Omental fat pad (tissue), 4 donors: ENCODE data around the gene PLCB4. TPM values are rescaled to one million over a fixed set of nuclear protein-coding genes. Genes with fewer than 3 reads are reported as not detected.

ENCODE experiments used
- ATAC-seq: fragments of 150-250 bp; one replicate; pipeline ENCODE4 v1.9.1; 2016; ENCODE audit warnings: mild to moderate bottlenecking, moderate library complexity; ENCODE audit not compliant: low FRiP score
- DNase-seq: peaks from one replicate; pipeline ENCODE4 v3.0.0-alpha.2; 2019; ENCODE audit warnings: low spot score
- total RNA-seq, 4 donors: library from RNA; depleted of rRNA; stranded (reverse); fragments of >200 nt; gene quantifications; one replicate each; pipeline ENCODE4 v1.1.0, GENCODE V29; 2016
- TF ChIP-seq, protein P1 (sequence below), 3 donors: fragments of 450-650 bp; IDR thresholded peaks; one replicate each; pipeline ENCODE4 v1.5.1; 2016 to 2017; ENCODE audit warnings: antibody characterized with exemption in 3 of 3, mild to moderate bottlenecking in 3 of 3, moderate library complexity in 2 of 3

Gene PLCB4
- total RNA-seq, 4 donors from 2014 or later: 6.6 to 18.4 (median 11.4) TPM

DNA sequence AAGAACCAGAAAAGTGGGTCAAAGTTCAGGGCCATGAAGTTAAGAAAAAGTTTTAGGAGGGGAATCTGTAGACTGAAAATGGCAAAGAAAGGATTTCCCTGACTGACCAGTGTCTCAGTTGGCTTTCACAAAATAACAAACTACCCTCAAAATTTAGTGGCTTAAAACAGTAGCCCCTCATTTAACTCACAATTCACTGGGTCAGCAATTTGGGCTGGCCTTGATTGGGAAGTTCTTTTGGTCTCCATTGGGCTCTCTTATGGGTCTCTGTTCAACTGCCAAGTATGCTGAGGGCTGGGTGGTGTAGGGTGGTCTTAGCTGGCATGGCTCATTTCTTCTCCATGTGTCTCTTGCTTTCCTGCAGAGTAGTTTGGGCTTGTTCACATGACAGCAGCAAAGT is 161.5 kb downstream of the PLCB4 start:
- no peak for DNase-seq
- ATAC-seq: no peak
- TF ChIP-seq, protein P1, sequence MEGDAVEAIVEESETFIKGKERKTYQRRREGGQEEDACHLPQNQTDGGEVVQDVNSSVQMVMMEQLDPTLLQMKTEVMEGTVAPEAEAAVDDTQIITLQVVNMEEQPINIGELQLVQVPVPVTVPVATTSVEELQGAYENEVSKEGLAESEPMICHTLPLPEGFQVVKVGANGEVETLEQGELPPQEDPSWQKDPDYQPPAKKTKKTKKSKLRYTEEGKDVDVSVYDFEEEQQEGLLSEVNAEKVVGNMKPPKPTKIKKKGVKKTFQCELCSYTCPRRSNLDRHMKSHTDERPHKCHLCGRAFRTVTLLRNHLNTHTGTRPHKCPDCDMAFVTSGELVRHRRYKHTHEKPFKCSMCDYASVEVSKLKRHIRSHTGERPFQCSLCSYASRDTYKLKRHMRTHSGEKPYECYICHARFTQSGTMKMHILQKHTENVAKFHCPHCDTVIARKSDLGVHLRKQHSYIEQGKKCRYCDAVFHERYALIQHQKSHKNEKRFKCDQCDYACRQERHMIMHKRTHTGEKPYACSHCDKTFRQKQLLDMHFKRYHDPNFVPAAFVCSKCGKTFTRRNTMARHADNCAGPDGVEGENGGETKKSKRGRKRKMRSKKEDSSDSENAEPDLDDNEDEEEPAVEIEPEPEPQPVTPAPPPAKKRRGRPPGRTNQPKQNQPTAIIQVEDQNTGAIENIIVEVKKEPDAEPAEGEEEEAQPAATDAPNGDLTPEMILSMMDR (IDR thresholded peaks at IDR 0.05): no peak

DNA sequence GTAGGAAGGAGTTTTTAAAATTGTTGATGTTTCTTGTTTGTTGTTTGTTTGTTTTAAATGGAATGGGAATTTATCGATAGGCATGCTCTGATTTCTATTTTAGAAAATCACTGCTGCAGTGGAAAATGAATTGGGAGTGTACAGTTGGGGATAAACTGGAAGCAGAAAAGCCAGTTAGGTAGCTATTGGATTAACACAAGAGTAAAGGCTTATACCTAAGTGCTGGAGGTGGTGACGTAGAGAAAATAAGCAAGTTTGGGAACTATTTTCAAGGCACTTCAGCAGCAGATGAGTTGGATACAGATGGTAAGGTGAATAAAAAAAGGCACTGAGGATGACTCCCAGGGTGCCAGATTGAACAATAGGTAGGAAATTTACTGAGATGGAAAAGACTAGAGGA is 164.9 kb downstream of the PLCB4 start:
- TF ChIP-seq, protein P1 (IDR thresholded peaks at IDR 0.05): no peak
- no peak for DNase-seq
- no peak for ATAC-seq

DNA sequence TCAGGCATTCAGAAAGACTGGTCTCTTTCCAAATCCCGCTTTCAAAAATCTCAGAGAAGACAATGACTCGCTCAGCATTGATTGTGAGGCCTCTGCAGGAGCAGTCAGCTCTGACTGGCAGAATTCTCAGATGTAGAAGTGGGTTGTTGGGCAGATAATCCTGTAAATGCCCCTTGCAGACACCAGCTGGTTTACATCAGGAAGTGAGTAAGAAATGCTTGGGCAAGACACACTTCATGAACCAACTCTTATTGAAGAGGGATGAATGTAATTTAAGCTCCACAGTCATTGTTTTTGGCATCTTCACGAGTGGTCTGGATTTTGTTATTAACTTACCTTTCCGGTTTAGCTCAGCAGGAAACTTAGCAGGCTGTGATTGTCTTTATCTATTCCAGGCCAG is 166.6 kb downstream of the PLCB4 start:
- ATAC-seq (no peak), DNase-seq (no peak)
- TF ChIP-seq, protein P1 (IDR thresholded peaks at IDR 0.05): no peak

DNA sequence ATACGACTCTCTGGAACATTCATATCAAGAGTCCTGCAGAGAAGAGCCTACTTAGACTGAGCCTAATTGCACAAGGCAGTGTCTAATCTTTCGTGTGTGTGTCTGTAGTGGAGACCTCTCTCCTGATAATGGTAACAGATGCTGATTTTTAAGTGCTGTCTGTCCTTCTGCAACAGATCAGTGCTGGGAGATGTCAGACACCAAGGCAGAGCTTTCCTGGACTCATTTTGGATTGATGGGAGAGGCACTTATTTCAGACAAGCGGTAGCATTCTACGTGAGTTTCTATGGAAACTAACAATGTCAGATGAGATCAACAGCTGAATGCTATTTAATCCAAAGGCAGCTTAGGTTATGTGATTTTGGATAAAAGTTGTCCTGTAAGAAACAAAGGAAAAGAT is 167.6 kb downstream of the PLCB4 start:
- ATAC-seq: no peak
- no peak for DNase-seq
- TF ChIP-seq, protein P1 (IDR thresholded peaks at IDR 0.05): no peak

DNA sequence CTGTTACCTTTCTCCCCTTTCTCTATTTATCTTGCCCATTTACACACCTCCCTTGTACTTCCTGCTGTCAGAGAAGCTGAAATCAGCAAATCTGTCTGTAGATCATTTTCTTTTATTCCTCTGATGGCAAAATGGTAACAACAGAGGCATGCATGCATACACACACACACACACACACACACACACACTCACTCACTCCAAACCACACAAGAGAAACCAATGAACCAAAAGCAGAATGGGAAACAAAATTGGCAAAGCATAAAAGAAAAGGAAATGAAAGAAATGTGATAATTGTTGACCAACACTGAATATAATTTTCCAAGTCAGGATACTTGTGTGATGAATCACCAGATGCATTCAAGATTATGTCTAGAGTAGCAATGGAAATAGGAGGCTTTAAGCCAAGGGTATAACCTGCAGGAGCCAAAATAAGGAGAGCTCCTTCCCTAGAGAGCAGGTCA is 172.4 kb downstream of the PLCB4 start:
- ATAC-seq (peak; percentile 65), DNase-seq (no peak)
- TF ChIP-seq, protein P1 (IDR thresholded peaks at IDR 0.05): no peak

DNA sequence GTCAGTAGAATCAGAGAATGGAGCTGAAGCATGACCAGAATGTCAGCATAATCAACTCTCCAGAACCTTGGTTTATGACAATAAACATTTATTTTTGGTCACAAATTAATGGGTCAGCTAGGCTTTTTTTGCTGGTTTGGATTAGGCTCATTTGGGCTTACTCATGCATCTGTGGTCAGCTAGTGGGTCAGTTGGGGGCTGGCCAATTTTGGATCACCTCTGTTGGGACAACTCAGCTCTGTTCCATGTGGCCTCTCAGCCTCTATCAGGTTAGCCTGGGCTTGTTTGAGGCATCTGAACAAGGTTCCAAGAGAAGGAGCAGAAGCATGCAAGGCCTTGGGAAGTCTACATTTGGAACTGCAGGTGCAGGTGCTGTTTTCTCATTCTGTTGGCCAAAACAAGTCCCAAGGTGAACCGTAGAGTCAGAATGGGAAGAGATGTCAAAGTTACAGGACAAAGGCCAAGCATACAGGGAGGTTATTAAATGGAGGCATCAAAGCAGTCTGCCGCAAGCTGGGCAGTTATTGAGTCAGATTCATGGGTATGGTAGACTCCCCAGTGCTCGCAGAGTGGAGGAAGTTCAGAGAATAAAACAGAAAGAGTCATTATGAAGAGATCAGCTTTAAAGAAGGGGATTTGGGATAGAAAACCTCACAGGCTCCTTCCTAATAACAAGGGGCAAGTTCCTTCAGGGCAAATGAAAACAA is 173.0 kb downstream of the PLCB4 start:
- peak; percentile 30 for ATAC-seq
- TF ChIP-seq, protein P1 (IDR thresholded peaks at IDR 0.05): no peak
- no peak for DNase-seq

DNA sequence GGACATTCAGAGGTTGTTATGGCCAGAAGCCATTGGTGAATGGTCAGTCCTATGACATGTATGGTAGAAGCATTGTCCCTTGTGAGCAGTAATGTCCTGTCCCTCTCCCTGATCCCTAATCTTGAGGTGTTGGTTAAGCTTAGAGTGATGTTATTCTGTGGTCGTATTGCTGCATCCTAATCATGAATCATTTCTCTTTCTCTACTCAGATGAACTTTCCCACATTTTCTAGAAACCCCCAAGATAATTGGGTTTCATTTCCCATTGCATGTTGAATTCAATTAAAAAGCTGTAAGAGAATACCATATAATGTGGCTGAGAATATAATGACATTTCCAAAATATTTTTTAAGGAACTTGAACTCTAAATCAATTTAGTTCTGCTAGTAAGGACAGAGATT is 175.1 kb downstream of the PLCB4 start:
- ATAC-seq (no peak), DNase-seq (no peak)
- TF ChIP-seq, protein P1 (IDR thresholded peaks at IDR 0.05): no peak
